GM12873 (cell line): ENCODE measurements around the gene GPX2.

Experiments used
- CTCF ChIP-seq: IDR thresholded peaks from 2 replicates; pipeline ENCODE4 v1.5.1; 2012; ENCODE audit warnings: low read depth, mild to moderate bottlenecking, moderate library complexity, low read length, control low read depth; ENCODE audit not compliant: insufficient read depth; ENCODE audit errors: missing control alignments

GPX2 gene

GRCh38 chr14:64938972-64939816 is 3.4 kb downstream of the GPX2 start:
- no peak for TF ChIP-seq CTCF

GRCh38 chr14:64937821-64938193 is 4.7 kb downstream of the GPX2 start:
- TF ChIP-seq CTCF: no peak

GRCh38 chr14:64937171-64937820 is 5.2 kb downstream of the GPX2 start:
- no peak for TF ChIP-seq CTCF

- no peak for TF ChIP-seq CTCF
Observed at GRCh38 chr14:64935508-64935907, 7.0 kb downstream of the GPX2 start.

- no peak for TF ChIP-seq CTCF
Observed at GRCh38 chr14:64934338-64934929, 8.1 kb downstream of the GPX2 start.

GRCh38 chr14:64932231-64932630 is 10.3 kb downstream of the GPX2 start:
- no peak for TF ChIP-seq CTCF

- TF ChIP-seq CTCF: no peak
Observed at GRCh38 chr14:64931123-64931522, 11.4 kb downstream of the GPX2 start.
